Caco-2 (cell line): ENCODE data around the gene ERICH4. TPM values are rescaled to one million over a fixed set of nuclear protein-coding genes. Genes with fewer than 3 reads are reported as not detected.
A peak's percentile ranks its signal among the peaks of the same experiment; 100 is the strongest.

Experiments
- BruUV-seq: library from RNA; stranded (reverse); fragments of 400-500 nt; replicated peaks from 2 replicates; lab custom pipeline; 2021; lab: Mats Ljungman, UMichigan
- CTCF ChIA-PET: fragments of 300-600 bp; sonication (Branson Sonifier 250); formaldehyde crosslinking; loops from one replicate; lab custom pipeline; 2022; ENCODE audit warnings: antibody characterized with exemption; lab: Charles Lee
- POLR2A ChIA-PET: fragments of 300-600 bp; sonication (Branson Sonifier 250); formaldehyde crosslinking; loops from one replicate; lab custom pipeline; 2022; ENCODE audit warnings: antibody characterized with exemption; lab: Charles Lee
- DNase-seq, 2 experiments: peaks; one replicate each; pipeline versions ENCODE4 v3.0.0 to v3.0.0-alpha.2; 2020 to 2022
- H3K27me3 ChIP-seq: replicated peaks from 2 replicates; pipeline ENCODE4 v1.6.0; 2011; ENCODE audit warnings: low read length; ENCODE audit not compliant: control insufficient read depth, insufficient read depth
- H3K36me3 ChIP-seq: 2 replicates; pipeline ENCODE4 v1.5.1; 2011; ENCODE audit warnings: low read length; ENCODE audit not compliant: control insufficient read depth, insufficient read depth
- H3K4me1 ChIP-seq: fragments of 250-450 bp; sonication (Bioruptor Pico); 2 replicates; pipeline ENCODE4 v1.5.1; 2020; ENCODE audit warnings: mild to moderate bottlenecking
- H3K4me3 ChIP-seq: 2 replicates; pipeline ENCODE4 v1.5.1; 2011; ENCODE audit warnings: low read depth, mild to moderate bottlenecking, control low read depth, low read length
- H3K9me3 ChIP-seq: fragments of 250-450 bp; sonication (Bioruptor Pico); 2 replicates; pipeline ENCODE4 v1.5.1; 2020; ENCODE audit warnings: mild to moderate bottlenecking, moderate library complexity
- H3K27ac Mint-ChIP-seq: one replicate; pipeline ENCODE4 v1.8.0; 2022; ENCODE audit warnings: mixed read lengths; ENCODE audit not compliant: unreplicated experiment
- H3K27me3 Mint-ChIP-seq: one replicate; pipeline ENCODE4 v1.8.0; 2022; ENCODE audit warnings: mixed read lengths; ENCODE audit not compliant: insufficient read depth, unreplicated experiment
- H3K36me3 Mint-ChIP-seq: one replicate; pipeline ENCODE4 v1.8.0; 2022; ENCODE audit warnings: mild to moderate bottlenecking, mixed read lengths; ENCODE audit not compliant: insufficient read depth, unreplicated experiment
- H3K4me1 Mint-ChIP-seq: one replicate; pipeline ENCODE4 v1.8.0; 2022; ENCODE audit warnings: low read depth, mixed read lengths; ENCODE audit not compliant: unreplicated experiment
- H3K4me3 Mint-ChIP-seq: one replicate; pipeline ENCODE4 v1.8.0; 2022; ENCODE audit warnings: mild to moderate bottlenecking, moderate library complexity, mixed read lengths; ENCODE audit not compliant: unreplicated experiment
- H3K9me3 Mint-ChIP-seq: one replicate; pipeline ENCODE4 v1.8.0; 2022; ENCODE audit warnings: mixed read lengths; ENCODE audit not compliant: unreplicated experiment
- intact Hi-C: fragments of 100-400 bp; cut with micrococcal nuclease; formaldehyde crosslinking; loops from one replicate; pipeline ENCODE4 v1.10.0; 2022; ENCODE audit not compliant: unreplicated experiment
- total RNA-seq: library from RNA; stranded (reverse); gene quantifications from 2 replicates; pipeline ENCODE4 v1.2.3, GENCODE V29; 2022
- TF ChIP-seq, protein P1 (sequence below), 2 experiments: fragments of 200-600 bp in 1 of 2; IDR thresholded peaks; 1 replicate in 1 of 2; 2 replicates in 1 of 2; pipeline versions ENCODE4 v1.5.1 to v1.8.0; 2011 to 2022; ENCODE audit warnings: antibody characterized with exemption in 1 of 2, control low read depth in 1 of 2, inconsistent platforms in 1 of 2, low read depth in 1 of 2, low read length in 1 of 2, mild to moderate bottlenecking in 1 of 2, moderate library complexity in 1 of 2; ENCODE audit not compliant: insufficient read depth in 1 of 2, severe bottlenecking in 1 of 2, unreplicated experiment in 1 of 2

The ERICH4 gene
- total RNA-seq, 1 experiment from 2014 or later, result not detected

DNA sequence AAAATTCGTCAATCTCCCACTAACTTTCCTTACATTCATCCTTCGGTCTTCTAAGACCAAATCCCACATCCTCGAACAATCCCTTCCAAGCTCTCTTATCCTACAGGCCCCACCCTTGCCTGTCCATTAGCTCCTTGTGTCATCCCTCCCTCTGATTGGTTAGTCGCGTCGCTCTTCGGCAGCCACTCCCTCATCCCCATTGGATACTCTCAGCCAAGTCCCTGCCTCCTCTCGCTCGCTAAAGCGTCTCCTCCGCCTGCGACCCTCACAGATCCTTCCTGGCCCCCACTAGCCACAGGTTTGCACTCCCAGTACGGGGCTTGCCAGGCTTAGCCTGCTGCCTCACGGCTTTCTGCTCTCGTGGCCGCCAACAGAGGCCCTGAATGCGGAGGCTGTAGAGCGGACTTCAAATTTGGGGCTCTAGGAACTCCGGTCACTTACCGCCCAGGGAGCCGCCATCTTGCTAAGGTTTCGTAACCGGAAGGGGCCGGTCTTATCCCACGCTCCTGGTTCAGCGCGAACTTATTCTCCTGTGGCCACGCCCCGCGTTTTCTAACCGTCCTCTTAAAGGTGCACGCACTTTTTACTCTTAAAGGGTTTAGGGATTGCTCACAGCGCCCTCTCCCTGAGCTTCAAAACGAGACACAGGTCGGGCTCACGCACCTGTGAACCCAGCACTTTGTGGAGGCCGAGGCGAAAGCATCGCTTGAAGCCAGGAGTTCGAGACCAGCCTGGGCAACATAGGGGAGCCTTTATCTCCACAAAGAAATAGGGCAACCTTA lies 3.3 kb upstream of the ERICH4 start, which contains the start of gene DMAC2:
DMAC2 (minus strand) TSS at position 472 of the 782 bp plus-strand sequence; CDS start at position 459, 13 bp downstream.
- peak; percentile 95 to 98 for DNase-seq
- Mint-ChIP-seq H3K9me3 (no peaks in the 10 kb centered on the region), H3K27me3 (peaks cover 8% of the 10 kb centered on the region), H3K36me3 (peaks cover 14% of the 10 kb centered on the region), H3K27ac (no peak within 1 kb of the TSS), H3K4me3 (no peak within 1 kb of the TSS), H3K4me1 (peaks cover 6% of the 10 kb centered on the region)
- no peaks in the 10 kb centered on the region for H3K27me3 ChIP-seq
- POLR2A ChIA-PET, result interaction anchor here (0.5 to 1.5 kb wide), 20 partner anchors 9 to 840 kb away, joined by 3 to 34 read pairs (median 4); partner anchors contain the start of genes B3GNT8, B9D2 and BCKDHA
- peak within 1 kb of the TSS; percentile 96 for H3K4me3 ChIP-seq
- H3K36me3 ChIP-seq, result peaks cover 1% of the 10 kb centered on the region; the same call in 1 of the 2 replicates
- H3K9me3 ChIP-seq, result no peaks in the 10 kb centered on the region
- H3K4me1 ChIP-seq, result no peaks in the 10 kb centered on the region
- TF ChIP-seq, protein P1, sequence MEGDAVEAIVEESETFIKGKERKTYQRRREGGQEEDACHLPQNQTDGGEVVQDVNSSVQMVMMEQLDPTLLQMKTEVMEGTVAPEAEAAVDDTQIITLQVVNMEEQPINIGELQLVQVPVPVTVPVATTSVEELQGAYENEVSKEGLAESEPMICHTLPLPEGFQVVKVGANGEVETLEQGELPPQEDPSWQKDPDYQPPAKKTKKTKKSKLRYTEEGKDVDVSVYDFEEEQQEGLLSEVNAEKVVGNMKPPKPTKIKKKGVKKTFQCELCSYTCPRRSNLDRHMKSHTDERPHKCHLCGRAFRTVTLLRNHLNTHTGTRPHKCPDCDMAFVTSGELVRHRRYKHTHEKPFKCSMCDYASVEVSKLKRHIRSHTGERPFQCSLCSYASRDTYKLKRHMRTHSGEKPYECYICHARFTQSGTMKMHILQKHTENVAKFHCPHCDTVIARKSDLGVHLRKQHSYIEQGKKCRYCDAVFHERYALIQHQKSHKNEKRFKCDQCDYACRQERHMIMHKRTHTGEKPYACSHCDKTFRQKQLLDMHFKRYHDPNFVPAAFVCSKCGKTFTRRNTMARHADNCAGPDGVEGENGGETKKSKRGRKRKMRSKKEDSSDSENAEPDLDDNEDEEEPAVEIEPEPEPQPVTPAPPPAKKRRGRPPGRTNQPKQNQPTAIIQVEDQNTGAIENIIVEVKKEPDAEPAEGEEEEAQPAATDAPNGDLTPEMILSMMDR (IDR thresholded peaks at IDR 0.05; ENCODE audit: insufficient read depth in 1 of 2, low read depth in 1 of 2, low read length in 1 of 2, severe bottlenecking in 1 of 2, unreplicated experiment in 1 of 2), result peak; percentile 20 to 58
- CTCF ChIA-PET, result interaction anchor here (0.6 to 2.1 kb wide), 15 partner anchors 9 to 1019 kb away, joined by 3 to 22 read pairs (median 4); partner anchors contain the start of gene B3GNT8
- TSS peak; percentile 95 for BruUV-seq
- intact Hi-C loops, result loop anchor here (2.0 kb wide), 1 partner anchor 75 kb away; the partner anchor contains the start of gene B9D2

DNA sequence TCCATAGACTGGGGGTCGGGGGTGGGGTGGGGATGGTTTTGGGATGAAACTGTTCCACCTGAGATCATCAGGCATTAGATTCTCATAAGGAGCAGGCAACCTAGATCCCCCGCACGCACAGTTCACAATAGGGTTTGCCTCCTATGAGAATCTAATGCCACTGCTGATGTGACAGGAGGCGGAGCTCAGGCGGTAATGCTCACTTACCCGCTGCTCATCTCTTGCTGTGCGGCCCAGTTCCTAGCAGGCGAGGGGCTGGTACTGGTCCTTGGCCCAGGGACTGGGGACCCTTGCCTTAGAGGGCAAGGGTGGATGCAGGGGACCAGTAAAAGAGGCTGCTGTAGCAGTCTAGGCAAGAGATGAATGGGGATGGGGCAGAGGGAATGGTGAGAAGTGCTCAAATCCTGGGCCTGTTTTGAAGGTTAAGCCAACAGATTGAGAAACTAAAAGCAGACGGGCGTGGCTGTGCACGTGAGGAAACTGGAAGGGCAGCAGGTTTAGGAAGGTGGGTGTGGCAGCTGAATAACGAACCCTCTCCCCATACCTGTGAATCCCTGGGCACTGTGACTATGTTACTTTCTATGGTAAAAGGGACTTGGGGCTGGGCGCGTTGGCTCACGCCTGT lies 1.5 kb upstream of the ERICH4 start:
- ChIA-PET CTCF (no interaction called here), POLR2A (no interaction called here)
- Histone ChIP-seq H3K4me1 (no peaks in the 10 kb centered on the region), H3K9me3 (no peaks in the 10 kb centered on the region), H3K4me3 (no peak overlapping the region), H3K36me3 (peaks cover 1% of the 10 kb centered on the region; the same call in 1 of the 2 replicates), H3K27me3 (no peaks in the 10 kb centered on the region)
- Mint-ChIP-seq H3K9me3 (no peaks in the 10 kb centered on the region), H3K27me3 (peaks cover 8% of the 10 kb centered on the region), H3K27ac (no peak overlapping the region), H3K4me3 (no peak overlapping the region), H3K4me1 (peaks cover 6% of the 10 kb centered on the region), H3K36me3 (peaks cover 13% of the 10 kb centered on the region)
- intact Hi-C loops, result no loop called here
- no TSS peak for BruUV-seq
- TF ChIP-seq, protein P1 (IDR thresholded peaks at IDR 0.05; ENCODE audit: insufficient read depth in 1 of 2, low read depth in 1 of 2, low read length in 1 of 2, severe bottlenecking in 1 of 2, unreplicated experiment in 1 of 2), result no peak
- DNase-seq, result peak in 1 of 2 experiments; percentile 31

DNA sequence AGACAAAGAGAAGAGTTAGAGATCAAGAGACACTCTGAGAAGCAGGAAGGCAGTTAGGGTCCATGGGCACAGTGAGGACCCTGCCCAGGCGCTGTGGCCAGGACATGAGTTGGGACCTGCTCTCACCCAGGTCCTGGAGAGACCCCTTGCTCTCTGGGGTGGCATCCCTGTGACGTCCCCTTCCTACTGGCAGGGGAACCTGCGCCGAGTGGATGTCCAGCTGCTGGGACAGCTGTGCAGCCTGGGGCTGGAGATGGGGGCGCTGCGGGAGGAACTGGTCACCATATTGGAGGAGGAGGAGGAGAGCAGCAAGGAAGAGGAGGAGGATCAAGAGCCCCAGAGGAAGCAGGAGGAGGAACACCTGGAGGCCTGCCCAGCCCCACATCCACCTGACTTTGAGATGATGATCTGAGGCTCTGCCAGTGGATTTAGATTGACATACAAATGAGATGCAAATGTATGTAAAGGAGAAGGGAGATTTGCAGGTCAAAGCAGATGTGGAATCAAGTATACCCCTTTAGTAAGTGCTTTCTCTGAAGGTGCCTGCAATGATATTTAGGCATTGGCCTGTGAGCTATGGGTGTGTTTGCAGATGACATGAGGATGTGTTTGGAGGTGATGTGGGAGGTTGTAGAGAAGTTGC lies 978 bp downstream of the ERICH4 start:
- POLR2A ChIA-PET, result no interaction called here
- intact Hi-C loops, result no loop called here
- TF ChIP-seq, protein P1 (IDR thresholded peaks at IDR 0.05; ENCODE audit: insufficient read depth in 1 of 2, low read depth in 1 of 2, low read length in 1 of 2, severe bottlenecking in 1 of 2, unreplicated experiment in 1 of 2), result no peak
- Mint-ChIP-seq H3K27me3 (peaks cover 8% of the 10 kb centered on the region), H3K9me3 (no peaks in the 10 kb centered on the region), H3K36me3 (no peaks in the 10 kb centered on the region), H3K4me3 (no peak overlapping the region), H3K4me1 (no peaks in the 10 kb centered on the region), H3K27ac (no peak overlapping the region)
- Histone ChIP-seq H3K27me3 (no peaks in the 10 kb centered on the region), H3K9me3 (no peaks in the 10 kb centered on the region), H3K4me1 (no peaks in the 10 kb centered on the region), H3K4me3 (no peak overlapping the region), H3K36me3 (no peaks in the 10 kb centered on the region)
- CTCF ChIA-PET, result interaction anchor here (0.5 kb wide), 1 partner anchor 345 kb away, joined by 3 read pairs; no protein-coding TSS in a partner anchor
- peak in 1 of 2 experiments; percentile 13 for DNase-seq
- BruUV-seq, result no TSS peak
